GM23338 (cell line): ENCODE results near the gene PTPN13. TPM values are rescaled to one million over a fixed set of nuclear protein-coding genes. Genes with fewer than 3 reads are reported as not detected.

Source experiments
- ATAC-seq: fragments of 200-7000 bp; cut with Tn5 transposase; 3 replicates; pipeline ENCODE4 v1.9.1; 2020
- DNase-seq: peaks from one replicate; pipeline ENCODE4 v3.0.0-alpha.2; 2015; ENCODE audit warnings: low spot score
- H2AFZ ChIP-seq: fragments of 200-600 bp; sonication (generic); 2 replicates; pipeline ENCODE4 v1.8.0; 2016; ENCODE audit warnings: antibody characterized with exemption, mild to moderate bottlenecking, moderate library complexity
- H3F3A ChIP-seq: fragments of 200-600 bp; sonication (generic); replicated peaks from 2 replicates; pipeline ENCODE4 v1.8.0; 2017; ENCODE audit warnings: antibody characterized with exemption, mixed run types, low read depth
- H3K27ac ChIP-seq: fragments of 200-600 bp; sonication (generic); 2 replicates; pipeline ENCODE4 v1.6.1; 2016; ENCODE audit warnings: low read depth
- H3K27me3 ChIP-seq: fragments of 200-600 bp; sonication (generic); 2 replicates; pipeline ENCODE4 v1.8.0; 2016; ENCODE audit warnings: mild to moderate bottlenecking, mixed run types, moderate library complexity; ENCODE audit not compliant: insufficient read depth
- H3K36me3 ChIP-seq: fragments of 200-600 bp; sonication (generic); 2 replicates; pipeline ENCODE4 v1.8.0; 2016; ENCODE audit warnings: mild to moderate bottlenecking; ENCODE audit not compliant: insufficient read depth
- H3K4me1 ChIP-seq: fragments of 200-600 bp; sonication (generic); 2 replicates; pipeline ENCODE4 v1.8.0; 2016; ENCODE audit warnings: mild to moderate bottlenecking, moderate library complexity; ENCODE audit not compliant: insufficient read depth
- H3K4me2 ChIP-seq: fragments of 200-600 bp; sonication (generic); 2 replicates; pipeline ENCODE4 v1.7.1; 2017; ENCODE audit warnings: mixed run types
- H3K4me3 ChIP-seq: fragments of 200-600 bp; sonication (generic); 2 replicates; pipeline ENCODE4 v1.6.1; 2016; ENCODE audit warnings: mixed run types
- H3K79me2 ChIP-seq: fragments of 200-600 bp; sonication (generic); replicated peaks from 2 replicates; pipeline ENCODE4 v1.8.0; 2017; ENCODE audit warnings: mild to moderate bottlenecking; ENCODE audit not compliant: insufficient read depth
- H3K9me2 ChIP-seq: fragments of 200-600 bp; sonication (generic); 2 replicates; pipeline ENCODE4 v1.8.0; 2017; ENCODE audit not compliant: insufficient read depth
- H4K20me1 ChIP-seq: fragments of 200-600 bp; sonication (generic); replicated peaks from 2 replicates; pipeline ENCODE4 v1.8.0; 2017; ENCODE audit warnings: mild to moderate bottlenecking; ENCODE audit not compliant: insufficient read depth
- H3K27ac Mint-ChIP-seq: 2 replicates; pipeline ENCODE4 v1.8.0; 2020; ENCODE audit warnings: inconsistent platforms, mild to moderate bottlenecking, moderate library complexity, mixed read lengths
- H3K27me3 Mint-ChIP-seq: 3 replicates; pipeline ENCODE4 v1.8.0; 2022; ENCODE audit warnings: low read depth, mild to moderate bottlenecking, moderate library complexity, mixed read lengths, inconsistent platforms; ENCODE audit not compliant: insufficient read depth, poor library complexity
- H3K36me3 Mint-ChIP-seq: 3 replicates; pipeline ENCODE4 v1.8.0; 2021; ENCODE audit warnings: low read depth, mild to moderate bottlenecking, inconsistent platforms, moderate library complexity, mixed read lengths
- H3K4me1 Mint-ChIP-seq: 3 replicates; pipeline ENCODE4 v1.8.0; 2020; ENCODE audit warnings: mild to moderate bottlenecking, inconsistent platforms, mixed read lengths
- H3K4me3 Mint-ChIP-seq: 3 replicates; pipeline ENCODE4 v1.8.0; 2021; ENCODE audit warnings: moderate library complexity, mild to moderate bottlenecking, inconsistent platforms, mixed read lengths
- H3K9me3 Mint-ChIP-seq: 3 replicates; pipeline ENCODE4 v1.8.0; 2020; ENCODE audit warnings: moderate library complexity, mild to moderate bottlenecking, inconsistent platforms, mixed read lengths
- CREB1 ChIP-seq: fragments of 250-450 bp; sonication (Bioruptor Pico); IDR thresholded peaks from 2 replicates; pipeline ENCODE4 v1.5.0; 2020; ENCODE audit warnings: low read depth, mild to moderate bottlenecking, moderate library complexity
- EZH2 ChIP-seq: fragments of 200-600 bp; sonication (generic); IDR thresholded peaks from one replicate; pipeline ENCODE4 v1.8.0; 2017; ENCODE audit warnings: antibody characterized with exemption, mild to moderate bottlenecking, low read depth; ENCODE audit not compliant: unreplicated experiment
- EZH2phosphoT487 ChIP-seq: fragments of 200-600 bp; sonication (generic); IDR thresholded peaks from one replicate; pipeline ENCODE4 v1.8.1; 2018; ENCODE audit warnings: antibody characterized with exemption; ENCODE audit not compliant: unreplicated experiment
- JUNB ChIP-seq: IDR thresholded peaks from one replicate; pipeline ENCODE4 v1.6.1; 2016; ENCODE audit warnings: antibody characterized with exemption; ENCODE audit not compliant: unreplicated experiment
- NANOG ChIP-seq: IDR thresholded peaks from 2 replicates; pipeline ENCODE4 v1.6.1; 2016; ENCODE audit warnings: antibody characterized with exemption, borderline replicate concordance
- POLR2AphosphoS5 ChIP-seq: IDR thresholded peaks from 2 replicates; pipeline ENCODE4 v1.6.1; 2016; ENCODE audit warnings: antibody characterized with exemption, low read depth
- STAT1 ChIP-seq: IDR thresholded peaks from one replicate; pipeline ENCODE4 v1.6.1; 2016; ENCODE audit warnings: antibody characterized with exemption; ENCODE audit not compliant: unreplicated experiment
- ZNF114 ChIP-seq: fragments of 250-450 bp; sonication (Bioruptor Pico); IDR thresholded peaks from 2 replicates; pipeline ENCODE4 v1.5.0; 2020; ENCODE audit warnings: mild to moderate bottlenecking, moderate library complexity
- ZNF331 ChIP-seq: fragments of 250-450 bp; sonication (Bioruptor Pico); IDR thresholded peaks from 2 replicates; pipeline ENCODE4 v1.5.0; 2020; ENCODE audit warnings: low read depth, mild to moderate bottlenecking, moderate library complexity
- polyA plus RNA-seq: library from polyadenylated mRNA; unstranded; fragments of >200 nt; fragmentation: Nextera tagmentation; extraction: Ambion mirVana; gene quantifications from 2 replicates; pipeline ENCODE4 v1.2.1, GENCODE V29; 2016
- total RNA-seq: library from RNA; depleted of rRNA; stranded (reverse); fragments of >200 nt; shearing (Covaris generic); gene quantifications from 2 replicates; pipeline ENCODE4 v1.2.3, GENCODE V29; 2014
- TF ChIP-seq, protein P1 (sequence below), 2 experiments: fragments of 200-600 bp in 1 of 2; sonication (generic) in 1 of 2; conservative IDR thresholded peaks; 2 replicates each; pipeline versions ENCODE4 v1.5.1 to v1.6.1; 2016 to 2017; ENCODE audit warnings: antibody characterized with exemption in 2 of 2, low read depth in 2 of 2, mild to moderate bottlenecking in 2 of 2, moderate library complexity in 1 of 2
- TF ChIP-seq, protein P2 (sequence below): fragments of 250-450 bp; sonication (Bioruptor Pico); IDR thresholded peaks from 2 replicates; pipeline ENCODE4 v1.5.0; 2020; ENCODE audit warnings: mild to moderate bottlenecking, moderate library complexity
- TF ChIP-seq, protein P3 (sequence below): IDR thresholded peaks from 2 replicates; pipeline ENCODE4 v1.6.1; 2016; ENCODE audit warnings: antibody characterized with exemption

The PTPN13 gene
- total and polyA plus RNA-seq, 2 experiments from 2014 or later, result 12.6 to 49.9 TPM

DNA sequence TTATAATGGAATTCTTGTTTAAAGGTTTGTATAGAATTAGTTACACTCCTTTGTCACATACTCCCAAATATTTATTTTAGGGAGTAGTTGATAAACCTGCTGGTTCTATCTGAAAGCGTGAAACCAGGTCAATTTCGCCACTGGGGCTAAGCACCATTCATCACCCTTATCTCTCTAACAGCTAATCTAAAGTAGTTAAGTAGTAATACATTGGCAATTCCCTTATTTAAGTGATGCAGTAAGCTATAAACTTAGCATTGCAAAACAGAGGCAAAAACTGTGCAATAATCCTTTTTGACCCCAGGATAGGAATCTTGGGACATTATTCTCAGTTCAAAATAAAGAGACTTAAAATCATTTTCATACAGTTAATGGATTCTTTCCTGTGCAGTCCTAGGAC is 33.7 kb upstream of the PTPN13 start:
- H3K27ac Mint-ChIP-seq, result no peak overlapping the region
- Histone ChIP-seq H3F3A (no peaks in the 10 kb centered on the region), H3K79me2 (no peaks in the 10 kb centered on the region), H3K4me1 (peaks cover 5% of the 10 kb centered on the region; the same call in 1 of the 2 replicates), H3K4me2 (no peak overlapping the region), H3K36me3 (no peaks in the 10 kb centered on the region), H4K20me1 (no peaks in the 10 kb centered on the region), H3K9me2 (no peaks in the 10 kb centered on the region), H3K27ac (no peak overlapping the region), H3K4me3 (no peak overlapping the region), H2AFZ (no peak overlapping the region), H3K27me3 (no peaks in the 10 kb centered on the region)
- no peak overlapping the region for H3K4me3 Mint-ChIP-seq
- H3K4me1 Mint-ChIP-seq, result peaks cover 5% of the 10 kb centered on the region
- TF ChIP-seq EZH2phosphoT487 (no peak), NANOG (no peak), POLR2AphosphoS5 (no peak), CREB1 (CRISPR knock-in tag) (no peak), ZNF114 (CRISPR knock-in tag) (no peak), JUNB (no peak), ZNF331 (CRISPR knock-in tag) (no peak), STAT1 (no peak), EZH2 (no peak)
- H3K9me3 Mint-ChIP-seq, result no peaks in the 10 kb centered on the region
- H3K36me3 Mint-ChIP-seq, result no peaks in the 10 kb centered on the region
- no peak for DNase-seq
- no peak for ATAC-seq
- no peaks in the 10 kb centered on the region for H3K27me3 Mint-ChIP-seq

DNA sequence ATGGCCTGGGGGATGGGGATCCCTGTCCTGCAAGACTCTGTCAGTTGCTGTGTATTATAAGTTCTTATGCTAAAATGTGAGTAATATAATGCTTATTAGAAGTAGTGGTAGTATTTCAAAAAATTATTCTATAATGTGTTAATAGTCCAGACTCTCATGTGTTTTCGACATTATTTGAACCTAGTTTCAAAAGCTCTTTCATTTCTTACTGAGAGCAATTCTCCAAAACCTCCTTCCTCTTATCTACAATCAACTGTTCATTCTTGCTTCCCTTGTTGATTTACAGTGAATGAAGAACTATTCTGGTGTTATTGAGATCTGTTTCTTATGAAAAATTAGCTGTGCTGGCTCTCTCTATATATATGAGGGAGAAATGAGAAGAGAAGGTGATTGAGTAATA is 32.9 kb upstream of the PTPN13 start:
- H3K4me2 ChIP-seq, result no peak overlapping the region
- H3K27ac ChIP-seq, result no peak overlapping the region
- Mint-ChIP-seq H3K4me1 (peaks cover 5% of the 10 kb centered on the region), H3K27me3 (no peaks in the 10 kb centered on the region), H3K36me3 (no peaks in the 10 kb centered on the region), H3K9me3 (no peaks in the 10 kb centered on the region), H3K4me3 (no peak overlapping the region), H3K27ac (no peak overlapping the region)
- H4K20me1 ChIP-seq, result no peaks in the 10 kb centered on the region
- no peaks in the 10 kb centered on the region for H3K9me2 ChIP-seq
- no peaks in the 10 kb centered on the region for H3K79me2 ChIP-seq
- no peak for ATAC-seq
- H2AFZ ChIP-seq, result no peak overlapping the region
- no peak overlapping the region for H3K4me3 ChIP-seq
- H3K27me3 ChIP-seq, result no peaks in the 10 kb centered on the region
- no peaks in the 10 kb centered on the region for H3F3A ChIP-seq
- no peaks in the 10 kb centered on the region for H3K36me3 ChIP-seq
- DNase-seq, result no peak
- peaks cover 5% of the 10 kb centered on the region; the same call in 1 of the 2 replicates for H3K4me1 ChIP-seq
- TF ChIP-seq, protein P1, sequence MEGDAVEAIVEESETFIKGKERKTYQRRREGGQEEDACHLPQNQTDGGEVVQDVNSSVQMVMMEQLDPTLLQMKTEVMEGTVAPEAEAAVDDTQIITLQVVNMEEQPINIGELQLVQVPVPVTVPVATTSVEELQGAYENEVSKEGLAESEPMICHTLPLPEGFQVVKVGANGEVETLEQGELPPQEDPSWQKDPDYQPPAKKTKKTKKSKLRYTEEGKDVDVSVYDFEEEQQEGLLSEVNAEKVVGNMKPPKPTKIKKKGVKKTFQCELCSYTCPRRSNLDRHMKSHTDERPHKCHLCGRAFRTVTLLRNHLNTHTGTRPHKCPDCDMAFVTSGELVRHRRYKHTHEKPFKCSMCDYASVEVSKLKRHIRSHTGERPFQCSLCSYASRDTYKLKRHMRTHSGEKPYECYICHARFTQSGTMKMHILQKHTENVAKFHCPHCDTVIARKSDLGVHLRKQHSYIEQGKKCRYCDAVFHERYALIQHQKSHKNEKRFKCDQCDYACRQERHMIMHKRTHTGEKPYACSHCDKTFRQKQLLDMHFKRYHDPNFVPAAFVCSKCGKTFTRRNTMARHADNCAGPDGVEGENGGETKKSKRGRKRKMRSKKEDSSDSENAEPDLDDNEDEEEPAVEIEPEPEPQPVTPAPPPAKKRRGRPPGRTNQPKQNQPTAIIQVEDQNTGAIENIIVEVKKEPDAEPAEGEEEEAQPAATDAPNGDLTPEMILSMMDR (conservative IDR thresholded peaks at IDR 0.05; ENCODE audit: low read depth in 2 of 2), result no peak
- TF ChIP-seq POLR2AphosphoS5 (no peak), CREB1 (CRISPR knock-in tag) (no peak), NANOG (no peak), ZNF331 (CRISPR knock-in tag) (no peak), EZH2phosphoT487 (no peak), EZH2 (no peak)
- TF ChIP-seq, protein P2, sequence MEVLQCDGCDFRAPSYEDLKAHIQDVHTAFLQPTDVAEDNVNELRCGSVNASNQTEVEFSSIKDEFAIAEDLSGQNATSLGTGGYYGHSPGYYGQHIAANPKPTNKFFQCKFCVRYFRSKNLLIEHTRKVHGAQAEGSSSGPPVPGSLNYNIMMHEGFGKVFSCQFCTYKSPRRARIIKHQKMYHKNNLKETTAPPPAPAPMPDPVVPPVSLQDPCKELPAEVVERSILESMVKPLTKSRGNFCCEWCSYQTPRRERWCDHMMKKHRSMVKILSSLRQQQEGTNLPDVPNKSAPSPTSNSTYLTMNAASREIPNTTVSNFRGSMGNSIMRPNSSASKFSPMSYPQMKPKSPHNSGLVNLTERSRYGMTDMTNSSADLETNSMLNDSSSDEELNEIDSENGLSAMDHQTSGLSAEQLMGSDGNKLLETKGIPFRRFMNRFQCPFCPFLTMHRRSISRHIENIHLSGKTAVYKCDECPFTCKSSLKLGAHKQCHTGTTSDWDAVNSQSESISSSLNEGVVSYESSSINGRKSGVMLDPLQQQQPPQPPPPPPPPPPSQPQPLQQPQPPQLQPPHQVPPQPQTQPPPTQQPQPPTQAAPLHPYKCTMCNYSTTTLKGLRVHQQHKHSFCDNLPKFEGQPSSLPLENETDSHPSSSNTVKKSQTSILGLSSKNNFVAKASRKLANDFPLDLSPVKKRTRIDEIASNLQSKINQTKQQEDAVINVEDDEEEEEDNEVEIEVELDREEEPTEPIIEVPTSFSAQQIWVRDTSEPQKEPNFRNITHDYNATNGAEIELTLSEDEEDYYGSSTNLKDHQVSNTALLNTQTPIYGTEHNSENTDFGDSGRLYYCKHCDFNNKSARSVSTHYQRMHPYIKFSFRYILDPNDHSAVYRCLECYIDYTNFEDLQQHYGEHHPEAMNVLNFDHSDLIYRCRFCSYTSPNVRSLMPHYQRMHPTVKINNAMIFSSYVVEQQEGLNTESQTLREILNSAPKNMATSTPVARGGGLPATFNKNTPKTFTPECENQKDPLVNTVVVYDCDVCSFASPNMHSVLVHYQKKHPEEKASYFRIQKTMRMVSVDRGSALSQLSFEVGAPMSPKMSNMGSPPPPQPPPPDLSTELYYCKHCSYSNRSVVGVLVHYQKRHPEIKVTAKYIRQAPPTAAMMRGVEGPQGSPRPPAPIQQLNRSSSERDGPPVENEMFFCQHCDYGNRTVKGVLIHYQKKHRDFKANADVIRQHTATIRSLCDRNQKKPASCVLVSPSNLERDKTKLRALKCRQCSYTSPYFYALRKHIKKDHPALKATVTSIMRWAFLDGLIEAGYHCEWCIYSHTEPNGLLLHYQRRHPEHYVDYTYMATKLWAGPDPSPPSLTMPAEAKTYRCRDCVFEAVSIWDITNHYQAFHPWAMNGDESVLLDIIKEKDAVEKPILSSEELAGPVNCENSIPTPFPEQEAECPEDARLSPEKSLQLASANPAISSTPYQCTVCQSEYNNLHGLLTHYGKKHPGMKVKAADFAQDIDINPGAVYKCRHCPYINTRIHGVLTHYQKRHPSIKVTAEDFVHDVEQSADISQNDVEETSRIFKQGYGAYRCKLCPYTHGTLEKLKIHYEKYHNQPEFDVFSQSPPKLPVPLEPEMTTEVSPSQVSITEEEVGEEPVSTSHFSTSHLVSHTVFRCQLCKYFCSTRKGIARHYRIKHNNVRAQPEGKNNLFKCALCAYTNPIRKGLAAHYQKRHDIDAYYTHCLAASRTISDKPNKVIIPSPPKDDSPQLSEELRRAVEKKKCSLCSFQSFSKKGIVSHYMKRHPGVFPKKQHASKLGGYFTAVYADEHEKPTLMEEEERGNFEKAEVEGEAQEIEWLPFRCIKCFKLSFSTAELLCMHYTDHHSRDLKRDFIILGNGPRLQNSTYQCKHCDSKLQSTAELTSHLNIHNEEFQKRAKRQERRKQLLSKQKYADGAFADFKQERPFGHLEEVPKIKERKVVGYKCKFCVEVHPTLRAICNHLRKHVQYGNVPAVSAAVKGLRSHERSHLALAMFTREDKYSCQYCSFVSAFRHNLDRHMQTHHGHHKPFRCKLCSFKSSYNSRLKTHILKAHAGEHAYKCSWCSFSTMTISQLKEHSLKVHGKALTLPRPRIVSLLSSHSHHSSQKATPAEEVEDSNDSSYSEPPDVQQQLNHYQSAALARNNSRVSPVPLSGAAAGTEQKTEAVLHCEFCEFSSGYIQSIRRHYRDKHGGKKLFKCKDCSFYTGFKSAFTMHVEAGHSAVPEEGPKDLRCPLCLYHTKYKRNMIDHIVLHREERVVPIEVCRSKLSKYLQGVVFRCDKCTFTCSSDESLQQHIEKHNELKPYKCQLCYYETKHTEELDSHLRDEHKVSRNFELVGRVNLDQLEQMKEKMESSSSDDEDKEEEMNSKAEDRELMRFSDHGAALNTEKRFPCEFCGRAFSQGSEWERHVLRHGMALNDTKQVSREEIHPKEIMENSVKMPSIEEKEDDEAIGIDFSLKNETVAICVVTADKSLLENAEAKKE, result no peak
- TF ChIP-seq, protein P3, sequence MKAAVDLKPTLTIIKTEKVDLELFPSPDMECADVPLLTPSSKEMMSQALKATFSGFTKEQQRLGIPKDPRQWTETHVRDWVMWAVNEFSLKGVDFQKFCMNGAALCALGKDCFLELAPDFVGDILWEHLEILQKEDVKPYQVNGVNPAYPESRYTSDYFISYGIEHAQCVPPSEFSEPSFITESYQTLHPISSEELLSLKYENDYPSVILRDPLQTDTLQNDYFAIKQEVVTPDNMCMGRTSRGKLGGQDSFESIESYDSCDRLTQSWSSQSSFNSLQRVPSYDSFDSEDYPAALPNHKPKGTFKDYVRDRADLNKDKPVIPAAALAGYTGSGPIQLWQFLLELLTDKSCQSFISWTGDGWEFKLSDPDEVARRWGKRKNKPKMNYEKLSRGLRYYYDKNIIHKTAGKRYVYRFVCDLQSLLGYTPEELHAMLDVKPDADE, result no peak
